ENCODE data around the gene SNRNP25.
"Not testable (repeated sequence)": the region's sequence is repeated elsewhere in the genome, so short reads cannot be mapped to it uniquely, and the experiment has no call there.

SNRNP25 gene

DNA sequence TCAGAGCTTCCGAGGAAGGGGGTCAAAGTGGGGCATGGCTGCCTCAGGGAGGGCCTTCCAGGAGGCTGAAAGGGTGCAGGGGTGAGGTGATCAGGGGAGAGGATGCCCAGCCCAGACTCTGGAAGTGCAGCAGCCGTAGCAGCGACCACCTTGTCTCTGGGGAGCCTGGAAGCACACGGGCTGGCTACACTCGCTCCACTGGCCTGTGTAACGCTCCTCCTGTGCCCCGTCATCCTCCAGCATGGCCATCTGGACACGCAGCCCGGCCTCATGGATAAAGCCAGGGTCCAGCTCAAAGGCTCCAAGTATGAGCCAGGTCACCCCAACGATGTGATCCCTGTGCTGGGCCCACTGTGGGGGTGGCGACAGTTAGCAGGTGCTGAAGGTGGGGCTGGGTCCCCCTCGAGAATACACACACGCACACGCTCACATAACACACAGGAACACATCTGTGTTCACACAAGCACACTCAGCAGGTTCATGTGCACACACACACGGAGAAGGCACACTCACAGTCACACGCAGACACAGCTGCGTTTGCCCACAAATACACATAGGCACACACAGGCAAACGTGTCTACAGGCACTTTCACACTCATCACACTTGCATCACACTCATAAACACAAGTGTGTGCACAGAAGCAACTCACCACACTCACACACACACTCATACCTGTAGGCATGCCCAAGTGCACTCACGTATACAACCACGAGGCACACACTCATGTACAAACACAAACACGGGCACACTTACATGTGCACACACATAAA, 19.6 kb upstream of the SNRNP25 start:
- Histone ChIP-seq H3K9ac (ENCODE audit: insufficient read length, low read depth) (no peak overlapping the region), H3K9me3 (ENCODE audit: insufficient read depth, low read length) (no peaks in the 10 kb centered on the region), H3K36me3 (ENCODE audit: insufficient read depth, insufficient read length, low read length) (peaks cover 47% of the 10 kb centered on the region), H3K4me3 (ENCODE audit: insufficient read length, low read depth) (no peak overlapping the region), H3K27me3 (ENCODE audit: insufficient read depth, insufficient read length) (no peaks in the 10 kb centered on the region), H3K4me1 (ENCODE audit: insufficient read depth, insufficient read length) (peaks cover 8% of the 10 kb centered on the region)
- DNase-seq (ENCODE audit: low read depth, low spot score), result no peak
- TF ChIP-seq ZNF274 (IDR thresholded peaks at IDR 0.05; ENCODE audit: low read depth, low read length) (no peak), YY1 (IDR thresholded peaks at IDR 0.05; ENCODE audit: insufficient read depth, insufficient read length) (no peak), SUZ12 (IDR thresholded peaks at IDR 0.05; ENCODE audit: extremely low read depth, insufficient read depth, insufficient read length) (no peak)

GRCh38 chr16:34648-34987, 19.0 kb upstream of the SNRNP25 start:
- H3K27me3 ChIP-seq (ENCODE audit: insufficient read depth, insufficient read length), result no peaks in the 10 kb centered on the region

GRCh38 chr16:35011-35677, 18.5 kb upstream of the SNRNP25 start:
- Histone ChIP-seq H3K27me3 (ENCODE audit: insufficient read depth, insufficient read length) (no peaks in the 10 kb centered on the region), H3K4me1 (ENCODE audit: insufficient read depth, insufficient read length) (peaks cover 11% of the 10 kb centered on the region), H3K9me3 (ENCODE audit: insufficient read depth, low read length) (no peaks in the 10 kb centered on the region), H3K9ac (ENCODE audit: insufficient read length, low read depth) (no peak overlapping the region), H3K36me3 (ENCODE audit: insufficient read depth, insufficient read length, low read length) (peaks cover 58% of the 10 kb centered on the region), H3K4me3 (ENCODE audit: insufficient read length, low read depth) (no peak overlapping the region)
- no peak for DNase-seq (ENCODE audit: low read depth, low spot score)
- TF ChIP-seq YY1 (IDR thresholded peaks at IDR 0.05; ENCODE audit: insufficient read depth, insufficient read length) (no peak), SUZ12 (IDR thresholded peaks at IDR 0.05; ENCODE audit: extremely low read depth, insufficient read depth, insufficient read length) (no peak), ZNF274 (IDR thresholded peaks at IDR 0.05; ENCODE audit: low read depth, low read length) (no peak)

More at GRCh38 chr16:34648-34987, 19.0 kb upstream of the SNRNP25 start:
- no peak for DNase-seq (ENCODE audit: low read depth, low spot score)
- Histone ChIP-seq H3K36me3 (ENCODE audit: insufficient read depth, insufficient read length, low read length) (peaks cover 53% of the 10 kb centered on the region), H3K9ac (ENCODE audit: insufficient read length, low read depth) (no peak overlapping the region), H3K4me1 (ENCODE audit: insufficient read depth, insufficient read length) (peaks cover 11% of the 10 kb centered on the region), H3K4me3 (ENCODE audit: insufficient read length, low read depth) (no peak overlapping the region), H3K9me3 (ENCODE audit: insufficient read depth, low read length) (no peaks in the 10 kb centered on the region)
- TF ChIP-seq SUZ12 (IDR thresholded peaks at IDR 0.05; ENCODE audit: extremely low read depth, insufficient read depth, insufficient read length) (no peak), YY1 (IDR thresholded peaks at IDR 0.05; ENCODE audit: insufficient read depth, insufficient read length) (no peak), ZNF274 (IDR thresholded peaks at IDR 0.05; ENCODE audit: low read depth, low read length) (no peak)

- DNase-seq (ENCODE audit: low read depth, low spot score), result no peak
- no peaks in the 10 kb centered on the region for H3K9me3 ChIP-seq (ENCODE audit: insufficient read depth, low read length)
- no peak overlapping the region for H3K9ac ChIP-seq (ENCODE audit: insufficient read length, low read depth)
- TF ChIP-seq SUZ12 (IDR thresholded peaks at IDR 0.05; ENCODE audit: extremely low read depth, insufficient read depth, insufficient read length), result no peak
- TF ChIP-seq YY1 (IDR thresholded peaks at IDR 0.05; ENCODE audit: insufficient read depth, insufficient read length), result no peak
- TF ChIP-seq ZNF274 (IDR thresholded peaks at IDR 0.05; ENCODE audit: low read depth, low read length), result no peak
- H3K27me3 ChIP-seq (ENCODE audit: insufficient read depth, insufficient read length), result no peaks in the 10 kb centered on the region
- H3K4me1 ChIP-seq (ENCODE audit: insufficient read depth, insufficient read length), result peaks cover 11% of the 10 kb centered on the region
- no peak overlapping the region for H3K4me3 ChIP-seq (ENCODE audit: insufficient read length, low read depth)
- peaks cover 60% of the 10 kb centered on the region for H3K36me3 ChIP-seq (ENCODE audit: insufficient read depth, insufficient read length, low read length)
Measured at GRCh38 chr16:35678-36305, 17.8 kb upstream of the SNRNP25 start.

DNA sequence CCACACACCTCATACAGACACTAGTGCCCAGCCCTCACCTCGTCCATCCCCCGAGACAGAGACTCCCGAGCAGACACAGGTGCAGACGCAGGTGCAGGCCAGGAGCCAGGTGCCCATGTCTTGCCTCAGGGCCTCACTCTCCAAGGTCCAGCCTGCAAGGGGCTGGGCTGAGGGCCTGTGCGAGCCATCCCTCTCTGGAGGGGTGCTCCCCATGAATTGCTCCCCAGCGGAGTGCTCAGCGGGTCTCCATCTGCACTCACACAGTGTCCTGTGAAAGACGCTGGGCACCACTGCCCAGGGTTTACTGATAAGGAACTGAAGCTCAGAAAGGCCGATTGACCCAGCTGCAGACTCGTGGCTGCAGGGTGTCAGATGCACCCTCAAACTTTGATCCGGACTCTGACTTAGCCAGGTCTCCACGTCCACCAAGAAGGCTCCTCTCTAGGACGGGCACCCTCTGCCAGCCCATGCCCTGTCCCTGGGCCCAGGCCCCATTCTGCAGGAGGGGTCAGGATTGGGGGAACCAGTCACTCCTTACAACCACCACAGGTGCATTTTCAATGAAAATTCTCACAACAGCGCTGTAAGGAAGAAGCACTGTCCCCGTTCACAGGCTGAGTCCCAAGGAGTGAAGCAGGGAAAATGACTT, 17.2 kb upstream of the SNRNP25 start:
- DNase-seq (ENCODE audit: low read depth, low spot score), result no peak
- Histone ChIP-seq H3K9ac (ENCODE audit: insufficient read length, low read depth) (no peak overlapping the region), H3K36me3 (ENCODE audit: insufficient read depth, insufficient read length, low read length) (peaks cover 66% of the 10 kb centered on the region), H3K27me3 (ENCODE audit: insufficient read depth, insufficient read length) (no peaks in the 10 kb centered on the region), H3K4me1 (ENCODE audit: insufficient read depth, insufficient read length) (peaks cover 11% of the 10 kb centered on the region), H3K4me3 (ENCODE audit: insufficient read length, low read depth) (no peak overlapping the region), H3K9me3 (ENCODE audit: insufficient read depth, low read length) (peaks cover 1% of the 10 kb centered on the region; the same call in 1 of the 2 replicates)
- TF ChIP-seq ZNF274 (IDR thresholded peaks at IDR 0.05; ENCODE audit: low read depth, low read length) (no peak), SUZ12 (IDR thresholded peaks at IDR 0.05; ENCODE audit: extremely low read depth, insufficient read depth, insufficient read length) (no peak), YY1 (IDR thresholded peaks at IDR 0.05; ENCODE audit: insufficient read depth, insufficient read length) (no peak)

- Histone ChIP-seq H3K9me3 (ENCODE audit: insufficient read depth, low read length) (peaks cover 12% of the 10 kb centered on the region), H3K4me3 (ENCODE audit: insufficient read length, low read depth) (no peak overlapping the region), H3K9ac (ENCODE audit: insufficient read length, low read depth) (no peak overlapping the region), H3K36me3 (ENCODE audit: insufficient read depth, insufficient read length, low read length) (peaks cover 76% of the 10 kb centered on the region), H3K4me1 (ENCODE audit: insufficient read depth, insufficient read length) (peaks cover 11% of the 10 kb centered on the region), H3K27me3 (ENCODE audit: insufficient read depth, insufficient read length) (no peaks in the 10 kb centered on the region)
- DNase-seq (ENCODE audit: low read depth, low spot score), result no peak
- TF ChIP-seq YY1 (IDR thresholded peaks at IDR 0.05; ENCODE audit: insufficient read depth, insufficient read length) (no peak), SUZ12 (IDR thresholded peaks at IDR 0.05; ENCODE audit: extremely low read depth, insufficient read depth, insufficient read length) (no peak), ZNF274 (IDR thresholded peaks at IDR 0.05; ENCODE audit: low read depth, low read length) (no peak)
Measured at GRCh38 chr16:37511-37910, 16.1 kb upstream of the SNRNP25 start.

- DNase-seq (ENCODE audit: low read depth, low spot score); H3K27me3 ChIP-seq (ENCODE audit: insufficient read depth, insufficient read length); H3K9ac ChIP-seq (ENCODE audit: insufficient read length, low read depth); H3K4me3 ChIP-seq (ENCODE audit: insufficient read length, low read depth): not testable (repeated sequence)
- Histone ChIP-seq H3K4me1 (ENCODE audit: insufficient read depth, insufficient read length) (peaks cover 11% of the 10 kb centered on the region), H3K9me3 (ENCODE audit: insufficient read depth, low read length) (peaks cover 19% of the 10 kb centered on the region), H3K36me3 (ENCODE audit: insufficient read depth, insufficient read length, low read length) (peaks cover 83% of the 10 kb centered on the region)
Measured at GRCh38 chr16:38206-38605, 15.4 kb upstream of the SNRNP25 start.
